Measurements from ENCODE around the gene MRGPRE.

MRGPRE gene

GRCh38 chr11:3245071-3245470, 12.9 kb upstream of the MRGPRE start:
- DNase-seq (ENCODE audit: low read depth in 1 of 2, low spot score in 1 of 2) = no peak
- H3K27me3 ChIP-seq (ENCODE audit: insufficient read depth, poor library complexity, severe bottlenecking) = no peaks in the 10 kb centered on the region
- H3K27ac ChIP-seq (replicated peaks) = no peak overlapping the region
- no peak overlapping the region for H3K4me3 ChIP-seq (replicated peaks; ENCODE audit: insufficient read depth, low read length)
- TF ChIP-seq, protein P1, sequence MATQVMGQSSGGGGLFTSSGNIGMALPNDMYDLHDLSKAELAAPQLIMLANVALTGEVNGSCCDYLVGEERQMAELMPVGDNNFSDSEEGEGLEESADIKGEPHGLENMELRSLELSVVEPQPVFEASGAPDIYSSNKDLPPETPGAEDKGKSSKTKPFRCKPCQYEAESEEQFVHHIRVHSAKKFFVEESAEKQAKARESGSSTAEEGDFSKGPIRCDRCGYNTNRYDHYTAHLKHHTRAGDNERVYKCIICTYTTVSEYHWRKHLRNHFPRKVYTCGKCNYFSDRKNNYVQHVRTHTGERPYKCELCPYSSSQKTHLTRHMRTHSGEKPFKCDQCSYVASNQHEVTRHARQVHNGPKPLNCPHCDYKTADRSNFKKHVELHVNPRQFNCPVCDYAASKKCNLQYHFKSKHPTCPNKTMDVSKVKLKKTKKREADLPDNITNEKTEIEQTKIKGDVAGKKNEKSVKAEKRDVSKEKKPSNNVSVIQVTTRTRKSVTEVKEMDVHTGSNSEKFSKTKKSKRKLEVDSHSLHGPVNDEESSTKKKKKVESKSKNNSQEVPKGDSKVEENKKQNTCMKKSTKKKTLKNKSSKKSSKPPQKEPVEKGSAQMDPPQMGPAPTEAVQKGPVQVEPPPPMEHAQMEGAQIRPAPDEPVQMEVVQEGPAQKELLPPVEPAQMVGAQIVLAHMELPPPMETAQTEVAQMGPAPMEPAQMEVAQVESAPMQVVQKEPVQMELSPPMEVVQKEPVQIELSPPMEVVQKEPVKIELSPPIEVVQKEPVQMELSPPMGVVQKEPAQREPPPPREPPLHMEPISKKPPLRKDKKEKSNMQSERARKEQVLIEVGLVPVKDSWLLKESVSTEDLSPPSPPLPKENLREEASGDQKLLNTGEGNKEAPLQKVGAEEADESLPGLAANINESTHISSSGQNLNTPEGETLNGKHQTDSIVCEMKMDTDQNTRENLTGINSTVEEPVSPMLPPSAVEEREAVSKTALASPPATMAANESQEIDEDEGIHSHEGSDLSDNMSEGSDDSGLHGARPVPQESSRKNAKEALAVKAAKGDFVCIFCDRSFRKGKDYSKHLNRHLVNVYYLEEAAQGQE (IDR thresholded peaks at IDR 0.05; ENCODE audit: insufficient replicate concordance, low read depth) = no peak
- no peak for TF ChIP-seq POLR2AphosphoS5 (IDR thresholded peaks at IDR 0.05; ENCODE audit: low read depth)

DNA sequence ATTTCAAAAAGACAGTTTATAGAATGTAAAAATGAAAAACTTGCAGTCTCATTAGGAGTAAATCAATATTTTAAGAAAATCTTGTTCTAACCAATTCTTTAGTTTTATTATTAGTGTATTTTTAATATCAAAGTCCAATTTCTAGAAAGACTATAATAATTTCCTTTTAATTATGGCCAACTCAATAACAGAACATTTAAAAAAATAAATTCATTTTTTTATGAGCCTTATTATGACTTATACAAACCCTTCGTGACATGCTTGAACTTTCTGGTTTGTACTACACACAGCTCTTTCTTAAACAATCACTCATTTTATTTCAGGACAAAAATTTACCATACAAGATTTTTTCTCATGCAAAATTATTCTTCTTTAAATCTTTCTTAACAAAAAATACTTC, 11.7 kb upstream of the MRGPRE start:
- no peak overlapping the region for H3K4me3 ChIP-seq (replicated peaks; ENCODE audit: insufficient read depth, low read length)
- TF ChIP-seq GABPA (IDR thresholded peaks at IDR 0.05; ENCODE audit: low read depth) (no peak), CTCF (IDR thresholded peaks at IDR 0.05; ENCODE audit: insufficient read depth, low read length) (no peak), SPI1 (IDR thresholded peaks at IDR 0.05; ENCODE audit: borderline replicate concordance, low read depth) (no peak), POLR2AphosphoS5 (IDR thresholded peaks at IDR 0.05; ENCODE audit: low read depth) (no peak)
- TF ChIP-seq, protein P1 (IDR thresholded peaks at IDR 0.05; ENCODE audit: insufficient replicate concordance, low read depth) = no peak
- no peaks in the 10 kb centered on the region for H3K27me3 ChIP-seq (ENCODE audit: insufficient read depth, poor library complexity, severe bottlenecking)
- DNase-seq (ENCODE audit: low read depth in 1 of 2, low spot score in 1 of 2) = no peak
- no peak overlapping the region for H3K27ac ChIP-seq (replicated peaks)

- no peak overlapping the region for H3K27ac ChIP-seq (replicated peaks)
- TF ChIP-seq, protein P1 (IDR thresholded peaks at IDR 0.05; ENCODE audit: insufficient replicate concordance, low read depth) = no peak
- TF ChIP-seq POLR2AphosphoS5 (IDR thresholded peaks at IDR 0.05; ENCODE audit: low read depth) = no peak
- TF ChIP-seq CTCF (IDR thresholded peaks at IDR 0.05; ENCODE audit: insufficient read depth, low read length) = no peak
- no peak for TF ChIP-seq SPI1 (IDR thresholded peaks at IDR 0.05; ENCODE audit: borderline replicate concordance, low read depth)
- TF ChIP-seq GABPA (IDR thresholded peaks at IDR 0.05; ENCODE audit: low read depth) = no peak
- no peak overlapping the region for H3K4me3 ChIP-seq (replicated peaks; ENCODE audit: insufficient read depth, low read length)
- DNase-seq (ENCODE audit: low read depth in 1 of 2, low spot score in 1 of 2) = no peak
- peaks cover 2% of the 10 kb centered on the region for H3K27me3 ChIP-seq (ENCODE audit: insufficient read depth, poor library complexity, severe bottlenecking)
These were observed 4.9 kb upstream of the MRGPRE start for GRCh38 chr11:3237119-3237518.

GRCh38 chr11:3234846-3235245, 2.6 kb upstream of the MRGPRE start:
- Histone ChIP-seq H3K27ac (replicated peaks) (no peak overlapping the region), H3K4me3 (replicated peaks; ENCODE audit: insufficient read depth, low read length) (no peak overlapping the region), H3K27me3 (ENCODE audit: insufficient read depth, poor library complexity, severe bottlenecking) (peaks cover 2% of the 10 kb centered on the region)
- TF ChIP-seq SPI1 (IDR thresholded peaks at IDR 0.05; ENCODE audit: borderline replicate concordance, low read depth) = no peak
- TF ChIP-seq, protein P1 (IDR thresholded peaks at IDR 0.05; ENCODE audit: insufficient replicate concordance, low read depth) = no peak
- TF ChIP-seq GABPA (IDR thresholded peaks at IDR 0.05; ENCODE audit: low read depth) = no peak
- no peak for TF ChIP-seq CTCF (IDR thresholded peaks at IDR 0.05; ENCODE audit: insufficient read depth, low read length)
- TF ChIP-seq POLR2AphosphoS5 (IDR thresholded peaks at IDR 0.05; ENCODE audit: low read depth) = no peak
- DNase-seq (ENCODE audit: low read depth in 1 of 2, low spot score in 1 of 2) = no peak
